ENCODE data around the gene TOE1. TPM values are rescaled to one million over a fixed set of nuclear protein-coding genes. Genes with fewer than 3 reads are reported as not detected.

The TOE1 gene
- total RNA-seq, 1 experiment from 2014 or later: 11.5 TPM

DNA sequence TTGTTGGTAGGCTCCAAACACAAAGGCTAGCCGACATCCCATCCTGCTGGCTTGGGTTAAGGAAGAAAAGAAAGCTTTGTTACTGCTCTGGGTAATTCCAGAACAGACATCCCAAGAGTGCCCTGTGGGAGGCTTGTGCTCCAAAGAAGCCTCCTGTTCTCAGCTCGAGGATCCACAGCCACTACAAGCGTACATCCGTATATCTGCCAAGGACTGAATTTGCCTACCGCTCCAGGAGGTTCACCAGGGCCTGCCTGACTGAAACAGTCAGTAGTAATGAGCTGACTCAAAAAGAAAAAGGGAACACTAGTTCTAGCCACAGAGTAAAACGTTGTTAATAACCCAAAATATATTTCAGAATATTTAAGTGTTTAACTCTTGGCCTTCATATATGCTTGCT is 25.1 kb downstream of the TOE1 start:
- no peak for ATAC-seq
- no peak overlapping the region for H3K4me2 ChIP-seq (ENCODE audit: low read length)
- H3K79me2 ChIP-seq (ENCODE audit: insufficient read depth, low read length): no peaks in the 10 kb centered on the region
- no peak overlapping the region for H2AFZ ChIP-seq (ENCODE audit: low read depth, low read length, poor library complexity, severe bottlenecking)
- intact Hi-C loops (cut with micrococcal nuclease): no loop called here
- POLR2A ChIA-PET: no interaction called here
- no peak overlapping the region for H3K4me3 ChIP-seq (replicated peaks in 1 of 2; ENCODE audit: low read depth in 1 of 2, low read length in 2 of 2)
- BruUV-seq (replicated peaks): no TSS peak
- no peaks in the 10 kb centered on the region for H4K20me1 ChIP-seq (ENCODE audit: insufficient read depth)
- RAD21 ChIA-PET (ENCODE audit: low non-redundant PET in 1 of 2, low total read pairs in 2 of 2, uncharacterized antibody in 2 of 2, unreplicated experiment in 2 of 2): no interaction called here
- no peaks in the 10 kb centered on the region for H3K9me2 ChIP-seq (ENCODE audit: insufficient read depth)
- H3K9me3 ChIP-seq (ENCODE audit: control insufficient read depth in 1 of 2, insufficient read depth in 1 of 2, low read depth in 1 of 2, low read length in 2 of 2): no peaks in the 10 kb centered on the region
- CTCF ChIA-PET: no interaction called here
- H3K9ac ChIP-seq (ENCODE audit: low read length): no peak overlapping the region
- H3K27ac ChIP-seq (ENCODE audit: low read depth, low read length): no peak overlapping the region
- H3K36me3 ChIP-seq (ENCODE audit: control insufficient read depth in 1 of 2, insufficient read depth in 2 of 2, low read length in 2 of 2): no peaks in the 10 kb centered on the region
- H3K4me1 ChIP-seq (ENCODE audit: control insufficient read depth in 1 of 2, insufficient read depth in 2 of 2, low read length in 2 of 2): peaks cover 0 to under 1% of the 10 kb centered on the region in 2 experiments; a peak in 1 of 4 replicates
- TF ChIP-seq CEBPB (IDR thresholded peaks at IDR 0.05; ENCODE audit: low read depth): no peak
- no peak for TF ChIP-seq REST (IDR thresholded peaks at IDR 0.05; ENCODE audit: low read depth)
- TF ChIP-seq EZH2phosphoT487 (IDR thresholded peaks at IDR 0.05; ENCODE audit: borderline replicate concordance): no peak
- no peak for TF ChIP-seq ELF1 (IDR thresholded peaks at IDR 0.05; ENCODE audit: borderline replicate concordance, low read depth)
- TF ChIP-seq, protein P1, sequence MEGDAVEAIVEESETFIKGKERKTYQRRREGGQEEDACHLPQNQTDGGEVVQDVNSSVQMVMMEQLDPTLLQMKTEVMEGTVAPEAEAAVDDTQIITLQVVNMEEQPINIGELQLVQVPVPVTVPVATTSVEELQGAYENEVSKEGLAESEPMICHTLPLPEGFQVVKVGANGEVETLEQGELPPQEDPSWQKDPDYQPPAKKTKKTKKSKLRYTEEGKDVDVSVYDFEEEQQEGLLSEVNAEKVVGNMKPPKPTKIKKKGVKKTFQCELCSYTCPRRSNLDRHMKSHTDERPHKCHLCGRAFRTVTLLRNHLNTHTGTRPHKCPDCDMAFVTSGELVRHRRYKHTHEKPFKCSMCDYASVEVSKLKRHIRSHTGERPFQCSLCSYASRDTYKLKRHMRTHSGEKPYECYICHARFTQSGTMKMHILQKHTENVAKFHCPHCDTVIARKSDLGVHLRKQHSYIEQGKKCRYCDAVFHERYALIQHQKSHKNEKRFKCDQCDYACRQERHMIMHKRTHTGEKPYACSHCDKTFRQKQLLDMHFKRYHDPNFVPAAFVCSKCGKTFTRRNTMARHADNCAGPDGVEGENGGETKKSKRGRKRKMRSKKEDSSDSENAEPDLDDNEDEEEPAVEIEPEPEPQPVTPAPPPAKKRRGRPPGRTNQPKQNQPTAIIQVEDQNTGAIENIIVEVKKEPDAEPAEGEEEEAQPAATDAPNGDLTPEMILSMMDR (IDR thresholded peaks at IDR 0.05 in 2 of 3, conservative IDR thresholded peaks at IDR 0.05 in 1 of 3; ENCODE audit: borderline replicate concordance in 1 of 3, insufficient read depth in 1 of 3, low read depth in 2 of 3, low read length in 2 of 3): no peak
- TF ChIP-seq SIN3A (IDR thresholded peaks at IDR 0.05; ENCODE audit: low read depth): no peak
- no peak for TF ChIP-seq YY1 (IDR thresholded peaks at IDR 0.05; ENCODE audit: extremely low read depth, insufficient replicate concordance, low read depth, low read length)
- TF ChIP-seq ZBTB33 (IDR thresholded peaks at IDR 0.05; ENCODE audit: extremely low read depth, insufficient replicate concordance, low read length): no peak
- TF ChIP-seq CBX3 (IDR thresholded peaks at IDR 0.05; ENCODE audit: low read depth): no peak
- no peak for TF ChIP-seq EGR1 (IDR thresholded peaks at IDR 0.05; ENCODE audit: low read depth)
- TF ChIP-seq JUND (IDR thresholded peaks at IDR 0.05): no peak
- TF ChIP-seq POLR2AphosphoS5 (IDR thresholded peaks at IDR 0.05; ENCODE audit: low read depth, low read length): no peak
- no peak for TF ChIP-seq ZFX (IDR thresholded peaks at IDR 0.05)
- TF ChIP-seq, protein P2, sequence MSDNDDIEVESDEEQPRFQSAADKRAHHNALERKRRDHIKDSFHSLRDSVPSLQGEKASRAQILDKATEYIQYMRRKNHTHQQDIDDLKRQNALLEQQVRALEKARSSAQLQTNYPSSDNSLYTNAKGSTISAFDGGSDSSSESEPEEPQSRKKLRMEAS (IDR thresholded peaks at IDR 0.05): no peak
- no peak for TF ChIP-seq EZH2 (IDR thresholded peaks at IDR 0.05)
- no peak for TF ChIP-seq SRF (IDR thresholded peaks at IDR 0.05; ENCODE audit: low read depth)
- TF ChIP-seq ATF3 (IDR thresholded peaks at IDR 0.05): no peak
- TF ChIP-seq FOSL1 (IDR thresholded peaks at IDR 0.05; ENCODE audit: low read depth): no peak
- no peaks in the 10 kb centered on the region for H3K27me3 ChIP-seq (ENCODE audit: insufficient read depth, low read length)
- no peak for DNase-seq (ENCODE audit: low read depth, low spot score)

Measured in HCT116 (cell line).